Prostate gland (tissue), 2 donors: ENCODE results near the gene RPA1. TPM values are rescaled to one million over a fixed set of nuclear protein-coding genes. Genes with fewer than 3 reads are reported as not detected.

Source experiments
- DNase-seq: peaks from one replicate; pipeline ENCODE4 v3.0.0-alpha.2; 2019; ENCODE audit warnings: low spot score
- H3K27ac ChIP-seq, 2 donors: fragments of 200-600 bp; sonication (generic); 2 replicates each; pipeline ENCODE4 v1.5.1; 2017 to 2019
- H3K27me3 ChIP-seq: fragments of 200-600 bp; sonication (generic); replicated peaks from 2 replicates; pipeline ENCODE4 v1.5.1; 2019; ENCODE audit not compliant: insufficient read depth
- H3K36me3 ChIP-seq, 2 donors: fragments of 200-600 bp; sonication (generic); 1 replicate in 1 of 2; 2 replicates in 1 of 2; pipeline versions ENCODE4 v1.5.1 to v1.8.1; 2017 to 2019
- H3K4me1 ChIP-seq: fragments of 200-600 bp; sonication (generic); replicated peaks from 2 replicates; pipeline ENCODE4 v1.5.1; 2019
- H3K4me3 ChIP-seq, 2 donors: fragments of 200-600 bp; sonication (generic); 2 replicates each; pipeline ENCODE4 v1.5.1; 2017 to 2019
- H3K9me3 ChIP-seq: fragments of 200-600 bp; sonication (generic); 2 replicates; pipeline ENCODE4 v1.5.1; 2017
- CTCF ChIP-seq, 4 experiments: fragments of 200-600 bp in 2 of 4; fragments of 450-650 bp in 2 of 4; sonication (generic) in 2 of 4; IDR thresholded peaks; 1 replicate in 3 of 4; 2 replicates in 1 of 4; pipeline ENCODE4 v1.5.1; 2016 to 2019; ENCODE audit warnings: antibody characterized with exemption in 4 of 4, mild to moderate bottlenecking in 2 of 4, moderate library complexity in 2 of 4
- POLR2A ChIP-seq: fragments of 450-650 bp; IDR thresholded peaks from one replicate; pipeline ENCODE4 v1.6.1; 2016; ENCODE audit warnings: antibody characterized with exemption, mild to moderate bottlenecking
- POLR2AphosphoS5 ChIP-seq: sonication (generic); formaldehyde crosslinking; IDR thresholded peaks from one replicate; pipeline ENCODE4 v1.6.1; 2017; ENCODE audit warnings: antibody characterized with exemption
- WGBS: methylation state at CpG from one replicate; pipeline ENCODE4 v1.1.5; 2018; 5-methylcytosine and 5-hydroxymethylcytosine counted together
- intact Hi-C: fragments of 100-400 bp; cut with DNase I; formaldehyde crosslinking; loops from one replicate; pipeline ENCODE4 v1.14.2; 2022
- total RNA-seq, 2 donors: library from RNA; depleted of rRNA; stranded (reverse); fragments of >200 nt; gene quantifications; one replicate each; pipeline ENCODE4 v1.1.0, GENCODE V29; 2016

RPA1 gene
- total RNA-seq, 2 donors from 2014 or later, result 33.0 to 34.0 TPM

GRCh38 chr17:1930337-1930645 lies 100.5 kb downstream of the RPA1 start:
- intact Hi-C loops, result no loop called here
- Histone ChIP-seq H3K4me3 (no peak overlapping the region), H3K36me3 (no peaks in the 10 kb centered on the region), H3K4me1 (peaks cover 11% of the 10 kb centered on the region), H3K9me3 (no peaks in the 10 kb centered on the region), H3K27ac (no peak overlapping the region), H3K27me3 (no peaks in the 10 kb centered on the region)
- DNase-seq, result no peak
- TF ChIP-seq CTCF (IDR thresholded peaks at IDR 0.05), result no peak
- no peak for TF ChIP-seq POLR2A
- WGBS, result 55% methylated on average over 8 of the region's 8 CpGs

- H3K27me3 ChIP-seq, result no peaks in the 10 kb centered on the region
- H3K4me1 ChIP-seq, result peaks cover 11% of the 10 kb centered on the region
- TF ChIP-seq POLR2A (no peak), CTCF (IDR thresholded peaks at IDR 0.05) (no peak), POLR2AphosphoS5 (peak; percentile 40)
- H3K4me3 ChIP-seq, result no peak overlapping the region
- 28% methylated on average over 15 of the region's 27 CpGs for WGBS
- peak; percentile 36 for DNase-seq
- no peaks in the 10 kb centered on the region for H3K36me3 ChIP-seq
- H3K9me3 ChIP-seq, result no peaks in the 10 kb centered on the region
- no peak overlapping the region for H3K27ac ChIP-seq
- intact Hi-C loops, result no loop called here
Observed at GRCh38 chr17:1931844-1932579, 102.2 kb downstream of the RPA1 start.

GRCh38 chr17:1933875-1934715 lies 104.3 kb downstream of the RPA1 start:
- H3K27ac ChIP-seq, result no peak overlapping the region
- no peaks in the 10 kb centered on the region for H3K36me3 ChIP-seq
- DNase-seq, result no peak
- H3K27me3 ChIP-seq, result no peaks in the 10 kb centered on the region
- H3K4me1 ChIP-seq, result peaks cover 11% of the 10 kb centered on the region
- 94% methylated on average over 27 of the region's 27 CpGs for WGBS
- TF ChIP-seq POLR2AphosphoS5 (no peak), POLR2A (no peak), CTCF (IDR thresholded peaks at IDR 0.05) (no peak)
- H3K9me3 ChIP-seq, result no peaks in the 10 kb centered on the region
- no peak overlapping the region for H3K4me3 ChIP-seq
- intact Hi-C loops, result no loop called here

- whole genome bisulfite sequencing, result 82% methylated on average over 17 of the region's 17 CpGs
- Histone ChIP-seq H3K4me3 (no peak overlapping the region), H3K4me1 (peaks cover 11% of the 10 kb centered on the region), H3K9me3 (no peaks in the 10 kb centered on the region), H3K27me3 (no peaks in the 10 kb centered on the region), H3K36me3 (no peaks in the 10 kb centered on the region), H3K27ac (no peak overlapping the region)
- no peak for TF ChIP-seq CTCF (IDR thresholded peaks at IDR 0.05)
- no peak for TF ChIP-seq POLR2AphosphoS5
- TF ChIP-seq POLR2A, result no peak
- DNase-seq, result no peak
- intact Hi-C loops, result loop anchor here (5.0 kb wide), 1 partner anchor 62 kb away; no protein-coding TSS in a partner anchor
Observed at GRCh38 chr17:1934901-1935300, 105.1 kb downstream of the RPA1 start.
